HFFc6 (cell line): ENCODE data around the gene RASSF3. TPM values are rescaled to one million over a fixed set of nuclear protein-coding genes. Genes with fewer than 3 reads are reported as not detected.

Source experiments
- DNase-seq: peaks from one replicate; pipeline ENCODE4 v3.0.0-alpha.2; 2018
- H3K27ac Mint-ChIP-seq: 2 replicates; pipeline ENCODE4 v1.8.0; 2020; ENCODE audit warnings: mild to moderate bottlenecking, mixed read lengths
- H3K27me3 Mint-ChIP-seq: 2 replicates; pipeline ENCODE4 v1.8.0; 2021; ENCODE audit warnings: mild to moderate bottlenecking, moderate library complexity, mixed read lengths; ENCODE audit not compliant: insufficient read depth
- H3K36me3 Mint-ChIP-seq: 2 replicates; pipeline ENCODE4 v1.8.0; 2021; ENCODE audit warnings: low read depth, mixed read lengths
- H3K4me1 Mint-ChIP-seq: 2 replicates; pipeline ENCODE4 v1.8.0; 2020; ENCODE audit warnings: low read depth, mixed read lengths
- H3K4me3 Mint-ChIP-seq: 2 replicates; pipeline ENCODE4 v1.8.0; 2020; ENCODE audit warnings: mild to moderate bottlenecking, moderate library complexity, mixed read lengths
- H3K9me3 Mint-ChIP-seq: 2 replicates; pipeline ENCODE4 v1.8.0; 2020; ENCODE audit warnings: mild to moderate bottlenecking, mixed read lengths
- CTCF ChIP-seq: fragments of 200-600 bp; sonication (generic); IDR thresholded peaks from 2 replicates; pipeline ENCODE4 v1.5.0; 2021; ENCODE audit warnings: antibody characterized with exemption, mild to moderate bottlenecking
- total RNA-seq, 6 experiments: library from RNA; stranded (reverse); fragmentation: NEBNext Ultra II Directional; extraction: Animal tissue kit (Norgen Biotek cat#: 25700); gene quantifications; 2 replicates in 1 of 6; 3 replicates in 5 of 6; pipeline ENCODE4 v1.2.3, GENCODE V29; 2021

Gene RASSF3
- total RNA-seq, 6 experiments from 2014 or later: 16.9 to 23.3 (median 20.6) TPM

- no peak for TF ChIP-seq CTCF
- Mint-ChIP-seq H3K27ac (no peak overlapping the region), H3K27me3 (no peaks in the 10 kb centered on the region; the same call in 1 of the 2 replicates), H3K9me3 (peaks cover 8% of the 10 kb centered on the region), H3K4me3 (no peak overlapping the region), H3K4me1 (peaks cover 40% of the 10 kb centered on the region), H3K36me3 (peaks cover 25% of the 10 kb centered on the region)
- DNase-seq: no peak
Observed at GRCh38 chr12:64635356-64635998, 25.2 kb downstream of the RASSF3 start.

- TF ChIP-seq CTCF: no peak
- H3K27ac Mint-ChIP-seq: no peak overlapping the region
- H3K9me3 Mint-ChIP-seq: peaks cover 7% of the 10 kb centered on the region
- H3K4me3 Mint-ChIP-seq: no peak overlapping the region
- no peaks in the 10 kb centered on the region for H3K27me3 Mint-ChIP-seq
- DNase-seq: no peak
- peaks cover 34% of the 10 kb centered on the region for H3K4me1 Mint-ChIP-seq
- H3K36me3 Mint-ChIP-seq: peaks cover 16% of the 10 kb centered on the region
Observed at GRCh38 chr12:64636856-64637255, 26.6 kb downstream of the RASSF3 start.

- no peak for DNase-seq
- Mint-ChIP-seq H3K9me3 (no peaks in the 10 kb centered on the region), H3K4me1 (peaks cover 18% of the 10 kb centered on the region), H3K36me3 (no peaks in the 10 kb centered on the region), H3K4me3 (no peak overlapping the region), H3K27me3 (no peaks in the 10 kb centered on the region), H3K27ac (no peak overlapping the region)
- TF ChIP-seq CTCF: no peak
Observed at GRCh38 chr12:64639466-64639865, 29.2 kb downstream of the RASSF3 start.

- peaks cover 8% of the 10 kb centered on the region for H3K4me1 Mint-ChIP-seq
- DNase-seq: no peak
- no peak overlapping the region for H3K27ac Mint-ChIP-seq
- no peaks in the 10 kb centered on the region for H3K9me3 Mint-ChIP-seq
- no peaks in the 10 kb centered on the region for H3K36me3 Mint-ChIP-seq
- H3K27me3 Mint-ChIP-seq: no peaks in the 10 kb centered on the region
- H3K4me3 Mint-ChIP-seq: no peak overlapping the region
- TF ChIP-seq CTCF: no peak
Observed at GRCh38 chr12:64646318-64646717, 36.0 kb downstream of the RASSF3 start.

- no peak for DNase-seq
- Mint-ChIP-seq H3K4me1 (peaks cover 17% of the 10 kb centered on the region), H3K27ac (no peak overlapping the region), H3K4me3 (no peak overlapping the region), H3K36me3 (no peaks in the 10 kb centered on the region), H3K9me3 (no peaks in the 10 kb centered on the region), H3K27me3 (no peaks in the 10 kb centered on the region)
- no peak for TF ChIP-seq CTCF
Observed at GRCh38 chr12:64649487-64649886, 39.2 kb downstream of the RASSF3 start.
